ENCODE results near the gene JADE1. TPM values are rescaled to one million over a fixed set of nuclear protein-coding genes. Genes with fewer than 3 reads are reported as not detected.

JADE1 gene
- total RNA-seq, 1 donor from 2014 or later, result 19.8 TPM

DNA sequence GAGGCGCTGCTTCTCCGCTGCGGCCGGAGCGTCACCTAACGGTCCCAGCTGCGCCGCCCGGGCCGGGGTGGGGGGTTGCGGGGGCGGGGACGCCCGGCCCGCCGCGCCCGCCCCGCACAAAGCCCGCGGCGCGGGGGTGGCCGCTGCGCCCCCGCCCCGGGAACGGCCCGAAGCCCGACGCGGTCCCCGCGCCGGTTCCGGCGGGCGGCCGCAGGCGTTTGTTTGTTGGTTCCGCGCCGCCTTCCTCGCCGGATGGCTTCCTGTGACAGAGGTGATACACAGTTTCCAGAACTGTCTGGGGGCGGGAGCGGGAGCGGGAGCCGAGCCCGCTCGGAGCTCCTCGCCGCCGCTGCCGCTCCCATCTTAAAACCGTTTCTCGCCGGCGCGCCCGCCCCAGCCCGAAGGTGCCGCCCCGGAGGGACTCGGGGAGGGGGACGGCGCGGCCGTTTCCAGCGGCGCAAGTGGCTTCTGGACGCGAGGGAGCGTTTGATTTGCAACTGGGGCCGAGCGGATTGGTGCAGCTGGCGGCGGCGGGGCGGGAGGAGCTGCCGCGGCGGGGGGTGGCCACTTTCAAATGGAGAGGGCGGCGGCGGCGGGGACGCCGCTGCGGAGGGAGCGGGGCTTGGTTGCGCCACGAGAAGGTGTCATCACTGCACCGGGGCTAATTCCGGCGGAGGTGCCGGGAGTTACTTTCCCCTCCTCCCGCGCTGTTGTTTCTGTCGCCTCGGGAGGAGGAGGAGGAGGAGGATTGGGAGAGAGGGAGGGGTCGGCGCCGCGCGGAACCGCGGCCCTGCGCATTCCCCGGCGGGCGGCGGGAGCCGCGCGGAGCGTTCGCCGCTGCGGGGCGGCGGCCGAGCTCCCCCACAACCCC, 2.3 kb downstream of the JADE1 start:
- Mint-ChIP-seq H3K4me1 (peaks cover 18% of the 10 kb centered on the region), H3K4me3 (peak overlapping the region; percentile 99), H3K9me3 (no peaks in the 10 kb centered on the region), H3K36me3 (no peaks in the 10 kb centered on the region), H3K27ac (peak overlapping the region; percentile 89), H3K27me3 (ENCODE audit: low read depth) (no peaks in the 10 kb centered on the region)
- TF ChIP-seq, protein P1, sequence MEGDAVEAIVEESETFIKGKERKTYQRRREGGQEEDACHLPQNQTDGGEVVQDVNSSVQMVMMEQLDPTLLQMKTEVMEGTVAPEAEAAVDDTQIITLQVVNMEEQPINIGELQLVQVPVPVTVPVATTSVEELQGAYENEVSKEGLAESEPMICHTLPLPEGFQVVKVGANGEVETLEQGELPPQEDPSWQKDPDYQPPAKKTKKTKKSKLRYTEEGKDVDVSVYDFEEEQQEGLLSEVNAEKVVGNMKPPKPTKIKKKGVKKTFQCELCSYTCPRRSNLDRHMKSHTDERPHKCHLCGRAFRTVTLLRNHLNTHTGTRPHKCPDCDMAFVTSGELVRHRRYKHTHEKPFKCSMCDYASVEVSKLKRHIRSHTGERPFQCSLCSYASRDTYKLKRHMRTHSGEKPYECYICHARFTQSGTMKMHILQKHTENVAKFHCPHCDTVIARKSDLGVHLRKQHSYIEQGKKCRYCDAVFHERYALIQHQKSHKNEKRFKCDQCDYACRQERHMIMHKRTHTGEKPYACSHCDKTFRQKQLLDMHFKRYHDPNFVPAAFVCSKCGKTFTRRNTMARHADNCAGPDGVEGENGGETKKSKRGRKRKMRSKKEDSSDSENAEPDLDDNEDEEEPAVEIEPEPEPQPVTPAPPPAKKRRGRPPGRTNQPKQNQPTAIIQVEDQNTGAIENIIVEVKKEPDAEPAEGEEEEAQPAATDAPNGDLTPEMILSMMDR (IDR thresholded peaks at IDR 0.05; ENCODE audit: unreplicated experiment), result no peak
- peak; percentile 61 to 80 for DNase-seq (ENCODE audit: low spot score in 2 of 2, unreplicated experiment in 2 of 2)

DNA sequence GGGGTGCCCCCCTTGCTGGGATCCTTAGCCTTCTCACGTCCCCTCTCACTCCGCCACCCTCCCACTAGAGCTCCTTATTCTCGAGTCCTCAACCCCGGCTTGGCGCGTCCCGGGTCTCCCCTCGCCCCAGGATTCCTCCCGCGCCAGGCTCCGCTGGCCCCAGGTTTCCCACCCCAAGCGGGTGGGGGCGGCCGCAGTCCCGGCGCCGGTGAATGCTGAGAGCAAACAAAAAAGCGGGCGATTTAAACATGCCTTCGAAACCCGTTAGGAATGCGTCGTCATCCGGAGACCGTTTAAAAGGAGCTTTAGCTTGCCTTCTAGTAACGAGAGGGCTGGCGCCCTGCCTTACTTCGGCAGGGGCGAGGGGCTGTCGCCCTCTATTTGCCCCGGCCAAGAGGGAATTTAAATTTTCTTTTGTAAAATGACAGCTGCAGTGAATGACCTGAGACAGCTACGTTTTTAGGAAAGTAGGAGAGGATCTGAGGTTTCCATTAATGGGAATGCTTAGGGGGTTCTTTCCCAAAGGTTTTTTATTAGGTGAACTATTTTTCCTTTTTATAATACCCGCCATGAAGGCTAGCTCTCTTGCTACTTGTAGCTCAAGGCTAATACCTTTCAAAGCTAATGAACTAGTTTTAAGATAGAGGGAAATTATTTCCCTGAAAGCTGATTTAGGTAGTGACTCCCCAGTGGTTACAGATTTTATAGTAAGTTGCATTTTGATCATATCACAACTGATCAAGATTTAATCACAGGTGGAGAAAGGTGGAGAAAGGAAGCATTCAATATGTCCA, 3.1 kb downstream of the JADE1 start:
- peak; percentile 38 to 71 for DNase-seq (ENCODE audit: low spot score in 2 of 2, unreplicated experiment in 2 of 2)
- peaks cover 18% of the 10 kb centered on the region for H3K4me1 Mint-ChIP-seq
- H3K9me3 Mint-ChIP-seq, result no peaks in the 10 kb centered on the region
- H3K36me3 Mint-ChIP-seq, result no peaks in the 10 kb centered on the region
- H3K27me3 Mint-ChIP-seq (ENCODE audit: low read depth), result no peaks in the 10 kb centered on the region
- peak overlapping the region; percentile 81 for H3K4me3 Mint-ChIP-seq
- peak overlapping the region; percentile 89 for H3K27ac Mint-ChIP-seq
- TF ChIP-seq, protein P1 (IDR thresholded peaks at IDR 0.05; ENCODE audit: unreplicated experiment), result no peak

DNA sequence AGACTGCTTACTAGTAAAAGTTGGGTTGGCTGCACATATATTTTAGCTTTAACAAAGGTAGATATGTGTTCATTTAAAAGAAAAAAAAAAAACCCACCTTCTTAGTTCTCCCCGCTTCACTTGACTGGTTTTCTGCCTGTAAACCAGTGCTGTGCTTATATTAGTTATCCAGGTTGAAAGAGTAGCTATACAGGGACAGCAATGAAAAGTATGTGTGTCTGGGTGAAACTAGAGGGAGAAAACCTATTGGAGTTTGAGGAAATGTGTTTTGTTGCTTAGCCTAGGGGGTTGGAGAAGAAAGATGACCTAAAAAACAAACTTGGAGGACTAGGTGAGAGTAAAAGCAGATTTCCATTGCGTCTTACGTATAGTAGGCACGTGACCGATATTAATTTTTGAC, 4.5 kb downstream of the JADE1 start:
- peaks cover 17% of the 10 kb centered on the region for H3K4me1 Mint-ChIP-seq
- no peaks in the 10 kb centered on the region for H3K27me3 Mint-ChIP-seq (ENCODE audit: low read depth)
- H3K9me3 Mint-ChIP-seq, result no peaks in the 10 kb centered on the region
- H3K36me3 Mint-ChIP-seq, result no peaks in the 10 kb centered on the region
- no peak for DNase-seq (ENCODE audit: low spot score in 2 of 2, unreplicated experiment in 2 of 2)
- no peak overlapping the region for H3K4me3 Mint-ChIP-seq
- TF ChIP-seq, protein P1 (IDR thresholded peaks at IDR 0.05; ENCODE audit: unreplicated experiment), result no peak
- no peak overlapping the region for H3K27ac Mint-ChIP-seq

DNA sequence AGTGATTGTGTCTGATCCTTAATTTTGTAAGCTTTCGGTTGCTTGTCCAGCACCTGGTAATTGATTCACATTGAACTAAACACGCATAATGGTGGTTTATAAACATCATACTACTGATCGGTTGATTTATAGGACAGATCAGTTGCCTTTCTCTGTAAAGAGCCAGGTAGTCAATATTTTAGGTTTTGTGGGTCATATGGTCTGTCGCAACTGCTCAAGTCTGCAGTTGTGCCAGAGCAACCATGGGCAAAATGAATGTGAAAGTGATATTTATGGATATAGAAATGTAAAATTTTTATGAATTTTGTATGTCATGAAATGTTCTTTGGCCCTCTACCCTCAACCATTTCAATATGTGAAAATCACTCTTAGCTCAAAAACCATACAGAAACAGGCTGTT, 8.9 kb downstream of the JADE1 start:
- Mint-ChIP-seq H3K4me1 (peaks cover 19% of the 10 kb centered on the region), H3K9me3 (no peaks in the 10 kb centered on the region), H3K4me3 (no peak overlapping the region), H3K36me3 (no peaks in the 10 kb centered on the region), H3K27me3 (ENCODE audit: low read depth) (no peaks in the 10 kb centered on the region), H3K27ac (no peak overlapping the region)
- TF ChIP-seq, protein P1 (IDR thresholded peaks at IDR 0.05; ENCODE audit: unreplicated experiment), result no peak
- DNase-seq (ENCODE audit: low spot score in 2 of 2, unreplicated experiment in 2 of 2), result no peak

DNA sequence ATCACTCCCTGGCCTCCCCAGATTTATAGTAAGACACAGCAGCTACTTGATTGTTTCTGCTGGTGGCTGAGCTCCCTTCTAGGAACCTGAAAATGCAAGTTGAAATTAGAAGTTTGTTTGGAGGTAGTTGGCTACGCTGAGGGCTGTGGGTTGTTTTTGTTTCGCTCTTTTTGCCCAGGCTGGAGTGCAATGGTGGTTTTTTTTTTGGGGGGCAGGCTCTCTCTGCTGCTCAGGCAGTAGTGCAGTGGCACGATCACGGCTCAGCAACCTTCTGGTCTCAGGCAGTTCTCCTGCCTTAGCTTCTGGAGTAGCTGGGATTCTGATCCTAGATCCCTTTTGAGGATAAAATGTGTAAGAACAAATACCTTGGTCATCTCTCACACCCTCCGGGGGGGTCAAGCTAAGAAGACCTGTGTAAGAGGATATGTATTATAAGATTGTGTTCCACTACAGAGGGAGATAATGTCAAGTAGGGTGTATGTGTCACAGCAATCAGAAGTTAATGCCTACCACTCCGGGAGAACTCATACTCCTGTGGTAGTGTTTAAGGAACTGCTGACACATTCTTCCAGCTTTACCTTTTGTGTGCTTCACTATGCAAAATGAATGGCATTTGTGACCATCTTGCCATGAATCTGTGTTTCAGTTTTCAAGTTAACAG, 9.7 kb downstream of the JADE1 start:
- TF ChIP-seq, protein P1 (IDR thresholded peaks at IDR 0.05; ENCODE audit: unreplicated experiment), result no peak
- Mint-ChIP-seq H3K4me1 (peaks cover 17% of the 10 kb centered on the region), H3K27ac (no peak overlapping the region), H3K36me3 (no peaks in the 10 kb centered on the region), H3K4me3 (no peak overlapping the region), H3K9me3 (no peaks in the 10 kb centered on the region), H3K27me3 (ENCODE audit: low read depth) (no peaks in the 10 kb centered on the region)
- DNase-seq (ENCODE audit: low spot score in 2 of 2, unreplicated experiment in 2 of 2), result no peak
